ENCODE measurements around the gene ITGAX. TPM values are rescaled to one million over a fixed set of nuclear protein-coding genes. Genes with fewer than 3 reads are reported as not detected.

Gene ITGAX
- polyA plus RNA-seq, 1 donor from 2014 or later = 6.2 TPM

GRCh38 chr16:31356566-31357323 is 1.8 kb downstream of the ITGAX start:
- no peaks in the 10 kb centered on the region for H3K9me3 Mint-ChIP-seq
- peaks cover 2% of the 10 kb centered on the region for H3K27me3 Mint-ChIP-seq
- H3K27ac Mint-ChIP-seq = peak overlapping the region in 2 of 3 donors; percentile 18 to 94
- peaks cover 34 to 48% (median 44%) of the 10 kb centered on the region in 3 donors for H3K4me1 Mint-ChIP-seq
- peaks cover 3% of the 10 kb centered on the region for H3K36me3 Mint-ChIP-seq
- H3K4me3 Mint-ChIP-seq = peak overlapping the region in 1 of 4 donors; percentile 87

GRCh38 chr16:31357324-31358109 is 2.5 kb downstream of the ITGAX start:
- peaks cover 3% of the 10 kb centered on the region for H3K36me3 Mint-ChIP-seq
- H3K9me3 Mint-ChIP-seq = no peaks in the 10 kb centered on the region
- H3K27me3 Mint-ChIP-seq = peaks cover 2% of the 10 kb centered on the region
- peak overlapping the region in 2 of 3 donors; percentile 43 to 86 for H3K27ac Mint-ChIP-seq
- peaks cover 27 to 41% (median 36%) of the 10 kb centered on the region in 3 donors for H3K4me1 Mint-ChIP-seq
- peak overlapping the region in 2 of 4 donors; percentile 34 to 61 for H3K4me3 Mint-ChIP-seq

- Mint-ChIP-seq H3K27ac (peak overlapping the region in 1 of 3 donors; percentile 13), H3K9me3 (no peaks in the 10 kb centered on the region), H3K4me1 (peaks cover 12 to 22% (median 21%) of the 10 kb centered on the region in 3 donors), H3K4me3 (no peak overlapping the region), H3K27me3 (no peaks in the 10 kb centered on the region), H3K36me3 (peaks cover 3% of the 10 kb centered on the region)
Measured at GRCh38 chr16:31360251-31360650, 5.3 kb downstream of the ITGAX start.

- Mint-ChIP-seq H3K27ac (no peak overlapping the region), H3K4me3 (no peak overlapping the region), H3K27me3 (no peaks in the 10 kb centered on the region), H3K9me3 (no peaks in the 10 kb centered on the region), H3K36me3 (peaks cover 1% of the 10 kb centered on the region), H3K4me1 (peaks cover 9 to 15% (median 13%) of the 10 kb centered on the region in 3 donors)
Measured at GRCh38 chr16:31361201-31362110, 6.5 kb downstream of the ITGAX start.

GRCh38 chr16:31362476-31363405 is 7.8 kb downstream of the ITGAX start:
- Mint-ChIP-seq H3K27ac (no peak overlapping the region), H3K4me1 (peaks cover 8 to 14% (median 13%) of the 10 kb centered on the region in 3 donors)

GRCh38 chr16:31363721-31364120 is 8.7 kb downstream of the ITGAX start:
- Mint-ChIP-seq H3K9me3 (no peaks in the 10 kb centered on the region), H3K27ac (no peak overlapping the region), H3K27me3 (no peaks in the 10 kb centered on the region), H3K36me3 (no peaks in the 10 kb centered on the region), H3K4me3 (no peak overlapping the region), H3K4me1 (peaks cover 8 to 13% (median 13%) of the 10 kb centered on the region in 3 donors)

More at GRCh38 chr16:31362476-31363405, 7.8 kb downstream of the ITGAX start:
- Mint-ChIP-seq H3K4me3 (no peak overlapping the region), H3K36me3 (no peaks in the 10 kb centered on the region), H3K9me3 (no peaks in the 10 kb centered on the region), H3K27me3 (no peaks in the 10 kb centered on the region)

- Mint-ChIP-seq H3K4me1 (peaks cover 8 to 13% (median 13%) of the 10 kb centered on the region in 3 donors), H3K27me3 (no peaks in the 10 kb centered on the region), H3K4me3 (no peak overlapping the region), H3K36me3 (no peaks in the 10 kb centered on the region), H3K27ac (no peak overlapping the region), H3K9me3 (no peaks in the 10 kb centered on the region)
Measured at GRCh38 chr16:31364421-31364820, 9.4 kb downstream of the ITGAX start.

- Mint-ChIP-seq H3K9me3 (no peaks in the 10 kb centered on the region), H3K36me3 (no peaks in the 10 kb centered on the region), H3K27me3 (no peaks in the 10 kb centered on the region), H3K4me1 (peaks cover 8 to 13% (median 13%) of the 10 kb centered on the region in 3 donors), H3K4me3 (peak overlapping the region in 1 of 4 donors; percentile 19), H3K27ac (no peak overlapping the region)
Measured at GRCh38 chr16:31365131-31365865, 10.3 kb downstream of the ITGAX start.

GRCh38 chr16:31367853-31368252 is 12.9 kb downstream of the ITGAX start:
- Mint-ChIP-seq H3K4me3 (no peak overlapping the region), H3K27ac (peak overlapping the region in 1 of 3 donors; percentile 4), H3K9me3 (no peaks in the 10 kb centered on the region), H3K4me1 (peaks cover 8 to 13% (median 13%) of the 10 kb centered on the region in 3 donors), H3K27me3 (no peaks in the 10 kb centered on the region), H3K36me3 (no peaks in the 10 kb centered on the region)

GRCh38 chr16:31371008-31371407 is 16.0 kb downstream of the ITGAX start:
- Mint-ChIP-seq H3K36me3 (peaks cover 2% of the 10 kb centered on the region), H3K27me3 (no peaks in the 10 kb centered on the region), H3K27ac (no peak overlapping the region), H3K4me1 (peaks cover 5 to 12% (median 11%) of the 10 kb centered on the region in 3 donors), H3K4me3 (no peak overlapping the region), H3K9me3 (peaks cover 0 to 2% (median 0%) of the 10 kb centered on the region in 3 donors)

- Mint-ChIP-seq H3K27ac (no peak overlapping the region), H3K27me3 (no peaks in the 10 kb centered on the region), H3K4me3 (no peak overlapping the region), H3K36me3 (peaks cover 2% of the 10 kb centered on the region), H3K9me3 (peaks cover 0 to 2% (median 0%) of the 10 kb centered on the region in 3 donors), H3K4me1 (peaks cover 2 to 8% (median 7%) of the 10 kb centered on the region in 3 donors)
Measured at GRCh38 chr16:31371619-31372484, 16.9 kb downstream of the ITGAX start.

GRCh38 chr16:31373235-31373634 is 18.3 kb downstream of the ITGAX start:
- H3K4me3 Mint-ChIP-seq = no peak overlapping the region
- H3K27ac Mint-ChIP-seq = peak overlapping the region in 1 of 3 donors; percentile 84
- peaks cover 0 to 2% (median 0%) of the 10 kb centered on the region in 3 donors for H3K9me3 Mint-ChIP-seq
- peaks cover 0 to 5% (median 3%) of the 10 kb centered on the region in 3 donors for H3K4me1 Mint-ChIP-seq
- no peaks in the 10 kb centered on the region for H3K27me3 Mint-ChIP-seq
- peaks cover 2% of the 10 kb centered on the region for H3K36me3 Mint-ChIP-seq
